ENCODE measurements around the gene STOM. TPM values are rescaled to one million over a fixed set of nuclear protein-coding genes. Genes with fewer than 3 reads are reported as not detected.
A peak's percentile ranks its signal among the peaks of the same experiment; 100 is the strongest.

The STOM gene
- total RNA-seq, 1 experiment from 2014 or later, result 7.6 TPM

GRCh38 chr9:121299467-121300282 lies 70.4 kb downstream of the STOM start:
- Histone ChIP-seq H4K20me1 (ENCODE audit: insufficient read depth) (no peaks in the 10 kb centered on the region), H3F3A (ENCODE audit: insufficient read depth, low read depth) (peaks cover 7% of the 10 kb centered on the region), H3K27ac (no peak overlapping the region), H3K36me3 (ENCODE audit: low read depth) (no peaks in the 10 kb centered on the region), H3K9me3 (ENCODE audit: insufficient read depth, low read depth) (no peaks in the 10 kb centered on the region), H3K4me1 (replicated peaks; ENCODE audit: insufficient read depth) (peaks cover 21% of the 10 kb centered on the region), H3K4me2 (peak overlapping the region; percentile 87), H3K4me3 (peak overlapping the region; percentile 59), H3K9me2 (ENCODE audit: insufficient read depth) (no peaks in the 10 kb centered on the region), H2AFZ (peak overlapping the region; percentile 80), H3K27me3 (ENCODE audit: insufficient read depth, low read depth) (no peaks in the 10 kb centered on the region), H3K79me2 (ENCODE audit: low read depth) (no peaks in the 10 kb centered on the region)
- peak in 1 of 2 experiments; percentile 62 for DNase-seq
- CTCF ChIA-PET, result no interaction called here
- intact Hi-C loops (cut with micrococcal nuclease; ENCODE audit: unreplicated experiment), result no loop called here
- POLR2A ChIA-PET (ENCODE audit: unreplicated experiment), result no interaction called here
- TF ChIP-seq EZH2 (IDR thresholded peaks at IDR 0.05; ENCODE audit: low read depth), result no peak
- no peak for TF ChIP-seq CTCF (conservative IDR thresholded peaks at IDR 0.05)
- no TSS peak for BruUV-seq (replicated peaks)

- Histone ChIP-seq H3K4me3 (peak overlapping the region; percentile 59; the same call in 1 of the 2 replicates), H3K4me1 (replicated peaks; ENCODE audit: insufficient read depth) (peaks cover 21% of the 10 kb centered on the region), H3K27me3 (ENCODE audit: insufficient read depth, low read depth) (no peaks in the 10 kb centered on the region), H3K36me3 (ENCODE audit: low read depth) (no peaks in the 10 kb centered on the region), H3F3A (ENCODE audit: insufficient read depth, low read depth) (peaks cover 7% of the 10 kb centered on the region), H3K27ac (no peak overlapping the region), H3K9me2 (ENCODE audit: insufficient read depth) (no peaks in the 10 kb centered on the region), H4K20me1 (ENCODE audit: insufficient read depth) (no peaks in the 10 kb centered on the region), H3K9me3 (ENCODE audit: insufficient read depth, low read depth) (no peaks in the 10 kb centered on the region), H2AFZ (peak overlapping the region; percentile 80; the same call in 1 of the 2 replicates), H3K79me2 (ENCODE audit: low read depth) (no peaks in the 10 kb centered on the region), H3K4me2 (peak overlapping the region; percentile 87)
- POLR2A ChIA-PET (ENCODE audit: unreplicated experiment), result interaction anchor here (0.7 kb wide), 1 partner anchor 18 kb away, joined by 9 read pairs; no protein-coding TSS in a partner anchor
- intact Hi-C loops (cut with micrococcal nuclease; ENCODE audit: unreplicated experiment), result no loop called here
- no TSS peak for BruUV-seq (replicated peaks)
- DNase-seq, result no peak
- CTCF ChIA-PET, result no interaction called here
- no peak for TF ChIP-seq CTCF (conservative IDR thresholded peaks at IDR 0.05)
- no peak for TF ChIP-seq EZH2 (IDR thresholded peaks at IDR 0.05; ENCODE audit: low read depth)
These were observed 71.2 kb downstream of the STOM start for GRCh38 chr9:121298689-121299466.

GRCh38 chr9:121298016-121298538 lies 72.0 kb downstream of the STOM start:
- no peak for DNase-seq
- Histone ChIP-seq H3K9me2 (ENCODE audit: insufficient read depth) (no peaks in the 10 kb centered on the region), H3K9me3 (ENCODE audit: insufficient read depth, low read depth) (no peaks in the 10 kb centered on the region), H2AFZ (no peak overlapping the region), H3K27ac (no peak overlapping the region), H4K20me1 (ENCODE audit: insufficient read depth) (no peaks in the 10 kb centered on the region), H3K36me3 (ENCODE audit: low read depth) (no peaks in the 10 kb centered on the region), H3K4me2 (no peak overlapping the region), H3K27me3 (ENCODE audit: insufficient read depth, low read depth) (no peaks in the 10 kb centered on the region), H3K79me2 (ENCODE audit: low read depth) (no peaks in the 10 kb centered on the region), H3K4me1 (replicated peaks; ENCODE audit: insufficient read depth) (peaks cover 13% of the 10 kb centered on the region), H3K4me3 (no peak overlapping the region), H3F3A (ENCODE audit: insufficient read depth, low read depth) (peaks cover 7% of the 10 kb centered on the region)
- intact Hi-C loops (cut with micrococcal nuclease; ENCODE audit: unreplicated experiment), result no loop called here
- POLR2A ChIA-PET (ENCODE audit: unreplicated experiment), result interaction anchor here (0.6 kb wide), 1 partner anchor 74 kb away, joined by 3 read pairs; no protein-coding TSS in a partner anchor
- TF ChIP-seq CTCF (conservative IDR thresholded peaks at IDR 0.05) (no peak), EZH2 (IDR thresholded peaks at IDR 0.05; ENCODE audit: low read depth) (no peak)
- CTCF ChIA-PET, result no interaction called here
- no TSS peak for BruUV-seq (replicated peaks)
